ENCODE measurements around the gene FGF22.

Gene FGF22

DNA sequence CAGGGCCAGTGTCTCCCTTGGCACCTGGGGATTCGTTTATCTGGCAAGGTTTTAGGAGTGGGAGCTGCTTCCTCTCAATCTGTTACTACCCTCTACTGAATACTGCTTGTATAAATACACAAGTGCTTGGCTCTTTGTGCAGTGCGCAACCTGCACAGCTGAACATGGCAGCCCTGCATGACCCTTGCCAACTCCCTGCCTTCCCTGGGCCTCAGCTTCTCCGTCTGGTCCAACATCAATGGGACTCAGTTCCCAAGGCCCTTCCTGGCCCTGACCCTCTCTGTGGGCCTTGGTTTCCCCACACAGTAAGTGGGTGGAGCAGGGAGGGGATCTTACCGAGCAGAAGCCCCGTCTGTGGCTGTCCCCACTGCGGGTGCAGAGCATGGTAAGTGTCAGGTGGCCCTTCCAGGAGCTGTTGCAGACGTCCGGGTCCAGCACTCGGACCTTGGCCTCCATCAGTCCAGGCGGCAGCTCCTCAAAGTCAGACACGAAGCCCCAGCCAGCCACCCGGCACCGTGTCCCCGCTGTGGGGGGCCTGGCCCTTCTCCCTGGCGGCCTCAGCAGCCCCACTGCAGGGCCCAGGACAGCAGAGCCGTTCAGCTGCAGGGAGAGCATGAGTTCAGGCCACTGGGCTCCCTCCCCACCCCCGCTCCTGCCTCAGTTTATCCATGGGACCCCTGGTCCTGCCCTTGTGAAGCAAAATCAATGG, 47.1 kb downstream of the FGF22 start:
- TF ChIP-seq, protein P1, sequence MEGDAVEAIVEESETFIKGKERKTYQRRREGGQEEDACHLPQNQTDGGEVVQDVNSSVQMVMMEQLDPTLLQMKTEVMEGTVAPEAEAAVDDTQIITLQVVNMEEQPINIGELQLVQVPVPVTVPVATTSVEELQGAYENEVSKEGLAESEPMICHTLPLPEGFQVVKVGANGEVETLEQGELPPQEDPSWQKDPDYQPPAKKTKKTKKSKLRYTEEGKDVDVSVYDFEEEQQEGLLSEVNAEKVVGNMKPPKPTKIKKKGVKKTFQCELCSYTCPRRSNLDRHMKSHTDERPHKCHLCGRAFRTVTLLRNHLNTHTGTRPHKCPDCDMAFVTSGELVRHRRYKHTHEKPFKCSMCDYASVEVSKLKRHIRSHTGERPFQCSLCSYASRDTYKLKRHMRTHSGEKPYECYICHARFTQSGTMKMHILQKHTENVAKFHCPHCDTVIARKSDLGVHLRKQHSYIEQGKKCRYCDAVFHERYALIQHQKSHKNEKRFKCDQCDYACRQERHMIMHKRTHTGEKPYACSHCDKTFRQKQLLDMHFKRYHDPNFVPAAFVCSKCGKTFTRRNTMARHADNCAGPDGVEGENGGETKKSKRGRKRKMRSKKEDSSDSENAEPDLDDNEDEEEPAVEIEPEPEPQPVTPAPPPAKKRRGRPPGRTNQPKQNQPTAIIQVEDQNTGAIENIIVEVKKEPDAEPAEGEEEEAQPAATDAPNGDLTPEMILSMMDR (IDR thresholded peaks at IDR 0.05; ENCODE audit: borderline replicate concordance, insufficient read depth, low read depth, low read length), result no peak
- H3K4me3 ChIP-seq (ENCODE audit: low read depth, low read length), result no peak overlapping the region

GRCh38 chr19:687569-688166, 48.0 kb downstream of the FGF22 start:
- H3K4me3 ChIP-seq (ENCODE audit: low read depth, low read length), result no peak overlapping the region
- TF ChIP-seq, protein P1 (IDR thresholded peaks at IDR 0.05; ENCODE audit: borderline replicate concordance, insufficient read depth, low read depth, low read length), result no peak

DNA sequence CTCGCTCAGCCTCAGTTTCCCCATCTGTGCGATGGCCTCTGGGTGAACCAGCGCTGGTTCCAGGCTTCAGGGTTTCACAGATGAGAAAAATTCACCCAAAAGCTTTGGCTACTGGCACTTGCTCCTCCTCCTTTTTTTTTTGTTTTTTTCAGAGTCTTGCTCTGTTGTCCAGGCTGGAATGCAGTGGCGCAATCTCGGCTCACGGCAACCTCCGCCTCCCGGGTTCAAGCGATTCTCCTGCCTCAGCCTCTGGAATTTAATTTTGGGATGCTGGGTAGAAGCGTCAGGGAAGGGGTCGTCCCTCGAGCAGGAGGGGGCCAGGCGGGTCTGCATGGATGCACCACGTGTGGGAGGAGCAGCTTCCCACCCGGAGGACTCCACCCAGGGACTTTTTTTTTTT, 48.5 kb downstream of the FGF22 start:
- TF ChIP-seq, protein P1 (IDR thresholded peaks at IDR 0.05; ENCODE audit: borderline replicate concordance, insufficient read depth, low read depth, low read length), result no peak
- H3K4me3 ChIP-seq (ENCODE audit: low read depth, low read length), result no peak overlapping the region

DNA sequence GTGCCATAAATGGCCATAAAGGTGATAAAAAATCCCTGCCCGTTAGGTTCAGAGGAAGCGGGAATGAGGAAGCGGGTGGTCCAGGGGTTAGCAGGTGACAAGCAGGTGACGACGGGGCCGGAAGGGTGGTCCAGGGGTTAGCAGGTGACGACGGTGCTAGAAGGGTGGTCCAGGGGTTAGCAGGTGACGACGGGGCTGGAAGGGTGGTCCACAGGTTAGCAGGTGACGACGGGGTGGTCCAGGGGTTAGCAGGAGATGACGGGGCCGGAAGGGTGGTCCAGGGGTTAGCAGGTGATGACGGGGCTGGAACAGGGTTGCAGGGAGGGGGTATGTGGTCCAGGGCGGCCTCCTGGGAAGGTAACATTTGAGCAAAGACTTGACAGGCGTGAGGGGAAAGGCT, 49.3 kb downstream of the FGF22 start:
- TF ChIP-seq, protein P1 (IDR thresholded peaks at IDR 0.05; ENCODE audit: borderline replicate concordance, insufficient read depth, low read depth, low read length), result no peak
- no peak overlapping the region for H3K4me3 ChIP-seq (ENCODE audit: low read depth, low read length)

DNA sequence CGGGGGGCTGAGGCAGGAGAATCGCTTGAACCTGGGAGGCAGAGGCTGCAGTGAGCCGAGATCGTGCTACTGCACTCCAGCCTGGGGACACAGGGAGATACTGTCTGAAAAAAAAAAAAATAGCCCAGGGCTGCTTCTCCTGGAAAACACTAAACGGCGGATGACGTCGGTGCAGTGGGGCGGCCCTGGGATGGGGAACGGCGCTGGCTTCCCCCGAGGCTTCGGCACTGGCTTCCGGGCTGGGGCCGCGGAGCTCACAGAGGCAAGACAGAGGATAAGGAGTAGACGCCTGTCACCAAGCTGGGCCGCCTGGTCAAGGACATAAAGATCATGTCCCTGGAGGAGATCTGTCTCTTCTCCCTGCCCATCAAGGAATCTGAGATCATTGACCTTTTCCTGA, 50.5 kb downstream of the FGF22 start:
- no peak overlapping the region for H3K4me3 ChIP-seq (ENCODE audit: low read depth, low read length)
- TF ChIP-seq, protein P1 (IDR thresholded peaks at IDR 0.05; ENCODE audit: borderline replicate concordance, insufficient read depth, low read depth, low read length), result no peak
